Keratinocyte (primary cell): ENCODE results near the gene PPP1CB. TPM values are rescaled to one million over a fixed set of nuclear protein-coding genes. Genes with fewer than 3 reads are reported as not detected.

Experiments used
- DNase-seq: peaks from one replicate; pipeline ENCODE4 v3.0.0-alpha.2; 2011; ENCODE audit warnings: low read depth, missing footprints, low spot score
- FAIRE-seq: peaks from 2 replicates; lab custom pipeline; 2011; peaks lifted over from hg19 to GRCh38; lab: Jason Lieb, UNC
- H2AFZ ChIP-seq: 2 replicates; pipeline ENCODE4 v1.6.0; 2012; ENCODE audit warnings: low read length, control low read depth, inconsistent platforms; ENCODE audit not compliant: control insufficient read depth
- H3K27ac ChIP-seq: 2 replicates; pipeline ENCODE4 v1.5.1; 2011; ENCODE audit warnings: low read length; ENCODE audit not compliant: control insufficient read depth, insufficient read depth
- H3K27me3 ChIP-seq: 3 replicates; pipeline ENCODE4 v1.6.0; 2011; ENCODE audit warnings: low read length; ENCODE audit not compliant: control insufficient read depth, insufficient read depth; ENCODE audit errors: extremely low read depth
- H3K36me3 ChIP-seq, 2 experiments: 2 replicates in 1 of 2; 3 replicates in 1 of 2; pipeline ENCODE4 v1.5.1; 2011; ENCODE audit warnings: low read length in 2 of 2, mild to moderate bottlenecking in 1 of 2; ENCODE audit not compliant: control insufficient read depth in 2 of 2, insufficient read depth in 2 of 2; ENCODE audit errors: extremely low read depth in 1 of 2
- H3K4me1 ChIP-seq: 3 replicates; pipeline ENCODE4 v1.5.1; 2011; ENCODE audit warnings: low read length; ENCODE audit not compliant: control insufficient read depth, insufficient read depth; ENCODE audit errors: extremely low read depth
- H3K4me2 ChIP-seq: 3 replicates; pipeline ENCODE4 v1.6.0; 2011; ENCODE audit warnings: low read depth, low read length; ENCODE audit not compliant: control insufficient read depth, insufficient read depth; ENCODE audit errors: extremely low read depth
- H3K4me3 ChIP-seq, 3 experiments: fragments of 200-600 bp in 1 of 3; sonication (generic) in 1 of 3; 2 replicates in 2 of 3; 3 replicates in 1 of 3; pipeline ENCODE4 v1.5.1; 2011 to 2016; ENCODE audit warnings: low read length in 3 of 3, mild to moderate bottlenecking in 3 of 3, control low read depth in 2 of 3, inconsistent platforms in 1 of 3, low read depth in 1 of 3, mixed read lengths in 1 of 3, mixed run types in 1 of 3, moderate library complexity in 1 of 3; ENCODE audit not compliant: control insufficient read depth in 2 of 3, insufficient read depth in 2 of 3; ENCODE audit errors: extremely low read depth in 1 of 3
- H3K79me2 ChIP-seq: 2 replicates; pipeline ENCODE4 v1.6.0; 2012; ENCODE audit warnings: low read length; ENCODE audit not compliant: control insufficient read depth, insufficient read depth
- H3K9ac ChIP-seq: 3 replicates; pipeline ENCODE4 v1.6.0; 2011; ENCODE audit warnings: low read length; ENCODE audit not compliant: control insufficient read depth, insufficient read depth; ENCODE audit errors: extremely low read depth
- H3K9me1 ChIP-seq: 3 replicates; pipeline ENCODE4 v1.6.0; 2011; ENCODE audit warnings: low read length; ENCODE audit not compliant: control insufficient read depth, insufficient read depth; ENCODE audit errors: extremely low read depth
- H3K9me3 ChIP-seq: 2 replicates; pipeline ENCODE4 v1.5.1; 2012; ENCODE audit warnings: low read depth, low read length; ENCODE audit not compliant: control insufficient read depth
- H4K20me1 ChIP-seq: 3 replicates; pipeline ENCODE4 v1.6.0; 2011; ENCODE audit warnings: low read length; ENCODE audit not compliant: control insufficient read depth, insufficient read depth; ENCODE audit errors: extremely low read depth
- CTCF ChIP-seq, 3 experiments: IDR thresholded peaks in 1 of 3; conservative IDR thresholded peaks in 1 of 3; optimal IDR thresholded peaks in 1 of 3; 2 replicates in 2 of 3; 3 replicates in 1 of 3; pipeline versions ENCODE3 to v1.5.1; 2011; ENCODE audit warnings: low read length in 3 of 3, mild to moderate bottlenecking in 3 of 3, moderate library complexity in 2 of 3, control low read depth in 1 of 3, inconsistent platforms in 1 of 3; ENCODE audit not compliant: insufficient read depth in 2 of 3; ENCODE audit errors: extremely low read depth in 1 of 3
- EZH2 ChIP-seq: IDR thresholded peaks from one replicate; pipeline ENCODE4 v1.6.1; 2012; ENCODE audit warnings: inconsistent platforms, mild to moderate bottlenecking, low read length, moderate library complexity
- dilution Hi-C: fragments of 300-500 bp; cut with MboI; formaldehyde crosslinking; loops from one replicate; pipeline ENCODE4 v1.7.0; 2020; ENCODE audit warnings: low sequenced_read_pairs; ENCODE audit not compliant: extremely low pct_ligation_motif_present
- polyA plus RNA-seq, 5 experiments: library from polyadenylated mRNA; depleted of rRNA in 3 of 5; stranded (reverse) in 3 of 5; stranded (forward) in 1 of 5; unstranded in 1 of 5; fragments of >200 nt; gene quantifications; 1 replicate in 1 of 5; 2 replicates in 3 of 5; 3 replicates in 1 of 5; pipeline versions ENCODE4 v1.2.1 to v1.2.3, GENCODE V29; 2011 to 2012; ENCODE audit warnings: missing spikeins in 2 of 5, low read depth in 1 of 5, low replicate concordance in 1 of 5

The PPP1CB gene
- polyA plus RNA-seq, 1 donor (not counting 4 experiments of a cell fraction or from before 2014, with no cell fraction given): 157 TPM

- DNase-seq (no peak), FAIRE-seq (no peak)
- dilution Hi-C loops: no loop called here
- Histone ChIP-seq H3K36me3 (peaks cover 0 to 17% of the 10 kb centered on the region in 2 experiments), H3K9ac (no peak overlapping the region), H3K4me3 (no peak overlapping the region), H2AFZ (no peak overlapping the region), H3K27ac (peak overlapping the region; percentile 37), H3K79me2 (peaks cover 99% of the 10 kb centered on the region), H3K27me3 (no peaks in the 10 kb centered on the region), H3K9me1 (peaks cover 2% of the 10 kb centered on the region), H3K9me3 (no peaks in the 10 kb centered on the region), H3K4me1 (peaks cover 19% of the 10 kb centered on the region), H4K20me1 (peaks cover 32% of the 10 kb centered on the region), H3K4me2 (peak overlapping the region; percentile 42)
- no peak for TF ChIP-seq EZH2
- TF ChIP-seq CTCF (optimal IDR thresholded peaks at IDR 0.05 in 1 of 3, IDR thresholded peaks at IDR 0.05 in 1 of 3, conservative IDR thresholded peaks at IDR 0.05 in 1 of 3; ENCODE audit: extremely low read depth in 1 of 3, insufficient read depth in 2 of 3, low read length in 3 of 3): no peak
Observed at GRCh38 chr2:28764909-28765711, 13.5 kb downstream of the PPP1CB start.

GRCh38 chr2:28766070-28766469 lies 14.4 kb downstream of the PPP1CB start:
- Histone ChIP-seq H4K20me1 (peaks cover 28% of the 10 kb centered on the region), H3K36me3 (peaks cover 0 to 10% of the 10 kb centered on the region in 2 experiments), H3K4me2 (no peak overlapping the region), H3K9me3 (no peaks in the 10 kb centered on the region), H3K79me2 (peaks cover 99% of the 10 kb centered on the region), H3K4me3 (no peak overlapping the region), H3K27ac (no peak overlapping the region), H3K4me1 (peaks cover 19% of the 10 kb centered on the region), H3K9me1 (peaks cover 2% of the 10 kb centered on the region), H3K9ac (no peak overlapping the region), H2AFZ (no peak overlapping the region), H3K27me3 (no peaks in the 10 kb centered on the region)
- dilution Hi-C loops: no loop called here
- DNase-seq (no peak), FAIRE-seq (no peak)
- TF ChIP-seq CTCF (optimal IDR thresholded peaks at IDR 0.05 in 1 of 3, IDR thresholded peaks at IDR 0.05 in 1 of 3, conservative IDR thresholded peaks at IDR 0.05 in 1 of 3; ENCODE audit: extremely low read depth in 1 of 3, insufficient read depth in 2 of 3, low read length in 3 of 3): no peak
- TF ChIP-seq EZH2: no peak
